Stimulated activated CD8-positive, alpha-beta memory T cell treated with anti-CD3 and anti-CD28 coated beads, Interleukin-2, amount 100 ng/mL, for 48 hours (primary cell): ENCODE data around the gene SGCA.

Source experiments
- DNase-seq, 2 donors: peaks; one replicate each; pipeline ENCODE4 v3.0.0-alpha.2; 2020; ENCODE audit warnings: low read depth in 2 of 2

SGCA gene

GRCh38 chr17:50166518-50167181 lies 845 bp downstream of the SGCA start:
- DNase-seq = no peak

- no peak for DNase-seq
Observed at GRCh38 chr17:50167371-50167770, 1.6 kb downstream of the SGCA start.

GRCh38 chr17:50168319-50168718 lies 2.5 kb downstream of the SGCA start:
- DNase-seq = no peak

- DNase-seq = peak in 1 of 2 donors; percentile 41
Observed at GRCh38 chr17:50169121-50169764, 3.4 kb downstream of the SGCA start.

GRCh38 chr17:50169881-50170459 lies 4.2 kb downstream of the SGCA start:
- DNase-seq = no peak

GRCh38 chr17:50170662-50171370 lies 5.0 kb downstream of the SGCA start:
- DNase-seq = no peak

GRCh38 chr17:50171371-50172071 lies 5.7 kb downstream of the SGCA start:
- DNase-seq = no peak

GRCh38 chr17:50172130-50172529 lies 6.3 kb downstream of the SGCA start:
- DNase-seq = no peak

GRCh38 chr17:50172936-50173334 lies 7.1 kb downstream of the SGCA start:
- DNase-seq = no peak

GRCh38 chr17:50173335-50173941 lies 7.6 kb downstream of the SGCA start:
- no peak for DNase-seq

- no peak for DNase-seq
Observed at GRCh38 chr17:50174444-50174843, 8.6 kb downstream of the SGCA start.

GRCh38 chr17:50175035-50175807 lies 9.4 kb downstream of the SGCA start:
- no peak for DNase-seq

GRCh38 chr17:50176559-50177357 lies 11.0 kb downstream of the SGCA start:
- no peak for DNase-seq

- no peak for DNase-seq
Observed at GRCh38 chr17:50177476-50177875, 11.7 kb downstream of the SGCA start.

- DNase-seq = peak in 1 of 2 donors; percentile 30
Observed at GRCh38 chr17:50177983-50178834, 12.4 kb downstream of the SGCA start.

- DNase-seq = no peak
Observed at GRCh38 chr17:50180111-50180510, 14.3 kb downstream of the SGCA start.

GRCh38 chr17:50180620-50181019 lies 14.8 kb downstream of the SGCA start:
- no peak for DNase-seq

- DNase-seq = no peak
Observed at GRCh38 chr17:50181144-50181543, 15.3 kb downstream of the SGCA start.
